HCT116 (cell line): ENCODE data around the gene PAEP.

Source experiments
- CEBPB ChIP-seq: IDR thresholded peaks from 2 replicates; pipeline ENCODE4 v1.6.1; 2012; ENCODE audit warnings: low read depth
- EZH2phosphoT487 ChIP-seq: fragments of 200-600 bp; IDR thresholded peaks from 2 replicates; pipeline ENCODE4 v1.6.1; 2018; ENCODE audit warnings: antibody characterized with exemption, borderline replicate concordance
- POLR2A ChIP-seq: IDR thresholded peaks from 2 replicates; pipeline ENCODE4 v1.7.0; 2011; ENCODE audit warnings: borderline replicate concordance; ENCODE audit not compliant: insufficient read depth, insufficient read length; ENCODE audit errors: extremely low read depth
- RAD21 ChIP-seq: IDR thresholded peaks from 2 replicates; pipeline ENCODE4 v1.6.1; 2012; ENCODE audit warnings: low read depth, mild to moderate bottlenecking
- REST ChIP-seq: IDR thresholded peaks from 2 replicates; pipeline ENCODE4 v1.6.1; 2012; ENCODE audit warnings: low read depth
- SP1 ChIP-seq: IDR thresholded peaks from 2 replicates; pipeline ENCODE4 v1.6.1; 2012; ENCODE audit warnings: low read depth
- ZBTB33 ChIP-seq: IDR thresholded peaks from 2 replicates; pipeline ENCODE4 v1.6.1; 2011; ENCODE audit warnings: mild to moderate bottlenecking, low read length, moderate library complexity; ENCODE audit not compliant: insufficient replicate concordance; ENCODE audit errors: extremely low read depth
- TF ChIP-seq, protein P1 (sequence below), 3 experiments: fragments of 200-600 bp in 1 of 3; sonication (generic) in 1 of 3; IDR thresholded peaks in 2 of 3; conservative IDR thresholded peaks in 1 of 3; 2 replicates each; pipeline ENCODE4 v1.5.1; 2012 to 2017; ENCODE audit warnings: low read depth in 2 of 3, low read length in 2 of 3, antibody characterized with exemption in 1 of 3, borderline replicate concordance in 1 of 3, control low read depth in 1 of 3, mild to moderate bottlenecking in 1 of 3, mixed read lengths in 1 of 3, mixed run types in 1 of 3, moderate library complexity in 1 of 3; ENCODE audit not compliant: insufficient read depth in 1 of 3
- TF ChIP-seq, protein P2 (sequence below): IDR thresholded peaks from 2 replicates; pipeline ENCODE4 v1.6.1; 2012

DNA sequence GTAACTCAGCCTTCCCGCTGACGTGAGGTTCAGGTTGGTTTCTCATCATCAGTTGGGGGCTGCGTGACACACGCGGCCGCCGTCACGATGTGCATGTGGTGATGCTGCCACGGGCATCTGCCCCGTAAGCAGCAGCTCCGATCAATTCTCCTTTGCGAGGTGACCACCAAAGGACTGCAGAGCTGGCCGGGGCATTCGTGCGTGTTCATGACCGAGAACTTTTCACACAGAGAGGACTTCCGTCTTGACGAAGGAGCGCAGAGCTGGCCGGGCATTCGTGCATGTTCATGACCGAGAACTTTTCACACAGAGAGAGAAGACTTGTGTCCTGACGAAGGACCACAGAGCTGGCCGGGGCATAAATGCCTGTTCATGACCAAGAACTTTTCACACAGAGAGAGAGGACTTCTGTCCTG, 44.1 kb upstream of the PAEP start:
- TF ChIP-seq EZH2phosphoT487 (no peak), CEBPB (no peak), RAD21 (no peak), ZBTB33 (no peak), SP1 (no peak), POLR2A (no peak), REST (no peak)
- TF ChIP-seq, protein P1, sequence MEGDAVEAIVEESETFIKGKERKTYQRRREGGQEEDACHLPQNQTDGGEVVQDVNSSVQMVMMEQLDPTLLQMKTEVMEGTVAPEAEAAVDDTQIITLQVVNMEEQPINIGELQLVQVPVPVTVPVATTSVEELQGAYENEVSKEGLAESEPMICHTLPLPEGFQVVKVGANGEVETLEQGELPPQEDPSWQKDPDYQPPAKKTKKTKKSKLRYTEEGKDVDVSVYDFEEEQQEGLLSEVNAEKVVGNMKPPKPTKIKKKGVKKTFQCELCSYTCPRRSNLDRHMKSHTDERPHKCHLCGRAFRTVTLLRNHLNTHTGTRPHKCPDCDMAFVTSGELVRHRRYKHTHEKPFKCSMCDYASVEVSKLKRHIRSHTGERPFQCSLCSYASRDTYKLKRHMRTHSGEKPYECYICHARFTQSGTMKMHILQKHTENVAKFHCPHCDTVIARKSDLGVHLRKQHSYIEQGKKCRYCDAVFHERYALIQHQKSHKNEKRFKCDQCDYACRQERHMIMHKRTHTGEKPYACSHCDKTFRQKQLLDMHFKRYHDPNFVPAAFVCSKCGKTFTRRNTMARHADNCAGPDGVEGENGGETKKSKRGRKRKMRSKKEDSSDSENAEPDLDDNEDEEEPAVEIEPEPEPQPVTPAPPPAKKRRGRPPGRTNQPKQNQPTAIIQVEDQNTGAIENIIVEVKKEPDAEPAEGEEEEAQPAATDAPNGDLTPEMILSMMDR (IDR thresholded peaks at IDR 0.05 in 2 of 3, conservative IDR thresholded peaks at IDR 0.05 in 1 of 3; ENCODE audit: borderline replicate concordance in 1 of 3, insufficient read depth in 1 of 3, low read depth in 2 of 3, low read length in 2 of 3), result no peak
- TF ChIP-seq, protein P2, sequence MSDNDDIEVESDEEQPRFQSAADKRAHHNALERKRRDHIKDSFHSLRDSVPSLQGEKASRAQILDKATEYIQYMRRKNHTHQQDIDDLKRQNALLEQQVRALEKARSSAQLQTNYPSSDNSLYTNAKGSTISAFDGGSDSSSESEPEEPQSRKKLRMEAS, result no peak
